H1 (cell line): Measurements from ENCODE around the gene REM2. TPM values are rescaled to one million over a fixed set of nuclear protein-coding genes. Genes with fewer than 3 reads are reported as not detected.
A peak's percentile ranks its signal among the peaks of the same experiment; 100 is the strongest.

ENCODE experiments used
- ATF2 ChIP-seq: IDR thresholded peaks from 2 replicates; pipeline ENCODE4 v1.6.1; 2012; ENCODE audit warnings: low read length, inconsistent platforms
- BACH1 ChIP-seq: IDR thresholded peaks from 2 replicates; pipeline ENCODE4 v1.6.1; 2012; ENCODE audit warnings: low read length, improper control_type of control experiment
- EP300 ChIP-seq, 2 experiments: IDR thresholded peaks; 1 replicate in 1 of 2; 2 replicates in 1 of 2; pipeline ENCODE4 v1.6.1; 2011 to 2012; ENCODE audit warnings: low read depth in 2 of 2, low read length in 2 of 2, mild to moderate bottlenecking in 2 of 2, borderline replicate concordance in 1 of 2, inconsistent platforms in 1 of 2, moderate library complexity in 1 of 2
- JUN ChIP-seq: IDR thresholded peaks from 2 replicates; pipeline ENCODE4 v1.6.1; 2011; ENCODE audit warnings: low read depth, mild to moderate bottlenecking, improper control_type of control experiment, low read length
- JUND ChIP-seq: IDR thresholded peaks from 2 replicates; pipeline ENCODE4 v1.6.1; 2011; ENCODE audit warnings: mild to moderate bottlenecking, improper control_type of control experiment, low read length
- KDM1A ChIP-seq: fragments of 200-600, 300-600 bp; sonication (generic); IDR thresholded peaks from 2 replicates; pipeline ENCODE4 v1.7.1; 2016; ENCODE audit warnings: mild to moderate bottlenecking, low read length, borderline replicate concordance
- KDM5A ChIP-seq: fragments of 200-600 bp; IDR thresholded peaks from 2 replicates; pipeline ENCODE4 v1.7.1; 2012; ENCODE audit warnings: mild to moderate bottlenecking, low read length, inconsistent platforms, mixed read lengths
- NRF1 ChIP-seq: IDR thresholded peaks from 2 replicates; pipeline ENCODE4 v1.6.1; 2011; ENCODE audit warnings: mild to moderate bottlenecking, low read depth, low read length, improper control_type of control experiment
- PHF8 ChIP-seq: fragments of 200-600 bp; sonication (generic); conservative IDR thresholded peaks from 2 replicates; pipeline ENCODE4 v1.7.1; 2012; ENCODE audit warnings: low read depth, mild to moderate bottlenecking, inconsistent platforms, low read length, moderate library complexity
- POLR2A ChIP-seq, 2 experiments: IDR thresholded peaks; 1 replicate in 1 of 2; 2 replicates in 1 of 2; pipeline ENCODE4 v1.6.1; 2011; ENCODE audit warnings: low read depth in 2 of 2, low read length in 2 of 2, mild to moderate bottlenecking in 2 of 2; ENCODE audit errors: control extremely low read depth in 1 of 2
- POLR2AphosphoS5 ChIP-seq: IDR thresholded peaks from 2 replicates; pipeline ENCODE4 v1.6.1; 2011; ENCODE audit warnings: low read depth, low read length
- POU5F1 ChIP-seq: IDR thresholded peaks from 2 replicates; pipeline ENCODE4 v1.6.1; 2011; ENCODE audit warnings: low read depth, mild to moderate bottlenecking, low read length, moderate library complexity
- RAD21 ChIP-seq, 2 experiments: IDR thresholded peaks in 1 of 2; conservative IDR thresholded peaks in 1 of 2; 2 replicates each; pipeline ENCODE4 v1.6.1; 2011; ENCODE audit warnings: low read depth in 2 of 2, low read length in 2 of 2, improper control_type of control experiment in 1 of 2, inconsistent platforms in 1 of 2, mild to moderate bottlenecking in 1 of 2, moderate library complexity in 1 of 2
- RBBP5 ChIP-seq: IDR thresholded peaks from 2 replicates; pipeline ENCODE4 v1.7.1; 2012; ENCODE audit warnings: low read depth, mild to moderate bottlenecking, inconsistent platforms, low read length, moderate library complexity, borderline replicate concordance
- TBP ChIP-seq: IDR thresholded peaks from 2 replicates; pipeline ENCODE4 v1.6.1; 2011; ENCODE audit warnings: low read depth, low read length, improper control_type of control experiment
- YY1 ChIP-seq: IDR thresholded peaks from 2 replicates; pipeline ENCODE4 v1.6.1; 2011; ENCODE audit warnings: low read depth, mild to moderate bottlenecking, low read length
- polyA plus RNA-seq, 7 experiments: library from polyadenylated mRNA; depleted of rRNA in 3 of 7; stranded (reverse) in 5 of 7; unstranded in 2 of 7; fragments of >200 nt in 5 of 7; fragments of 200-250 nt in 2 of 7; gene quantifications; 1 replicate in 5 of 7; 2 replicates in 1 of 7; 4 replicates in 1 of 7; pipeline versions ENCODE4 v1.2.1 to v1.2.3, GENCODE V29; 2011 to 2013; ENCODE audit warnings: missing spikeins in 2 of 7, mixed read lengths in 2 of 7
- total RNA-seq: library from RNA; stranded (reverse); fragmentation: NEBNext Ultra II Directional; extraction: Animal tissue kit (Norgen Biotek cat#: 25700); gene quantifications from 2 replicates; pipeline ENCODE4 v1.2.1, GENCODE V29; 2021
- TF ChIP-seq, protein P1 (sequence below): IDR thresholded peaks from 2 replicates; pipeline ENCODE4 v1.6.1; 2012; ENCODE audit warnings: inconsistent platforms
- TF ChIP-seq, protein P2 (sequence below): IDR thresholded peaks from 2 replicates; pipeline ENCODE4 v1.6.1; 2012; ENCODE audit warnings: inconsistent platforms

Gene REM2
- total and polyA plus RNA-seq, 2 of the 8 experiments (the other 6 are each of a cell fraction or from before 2014, with no cell fraction given), result 1.00 to 1.1 TPM

DNA sequence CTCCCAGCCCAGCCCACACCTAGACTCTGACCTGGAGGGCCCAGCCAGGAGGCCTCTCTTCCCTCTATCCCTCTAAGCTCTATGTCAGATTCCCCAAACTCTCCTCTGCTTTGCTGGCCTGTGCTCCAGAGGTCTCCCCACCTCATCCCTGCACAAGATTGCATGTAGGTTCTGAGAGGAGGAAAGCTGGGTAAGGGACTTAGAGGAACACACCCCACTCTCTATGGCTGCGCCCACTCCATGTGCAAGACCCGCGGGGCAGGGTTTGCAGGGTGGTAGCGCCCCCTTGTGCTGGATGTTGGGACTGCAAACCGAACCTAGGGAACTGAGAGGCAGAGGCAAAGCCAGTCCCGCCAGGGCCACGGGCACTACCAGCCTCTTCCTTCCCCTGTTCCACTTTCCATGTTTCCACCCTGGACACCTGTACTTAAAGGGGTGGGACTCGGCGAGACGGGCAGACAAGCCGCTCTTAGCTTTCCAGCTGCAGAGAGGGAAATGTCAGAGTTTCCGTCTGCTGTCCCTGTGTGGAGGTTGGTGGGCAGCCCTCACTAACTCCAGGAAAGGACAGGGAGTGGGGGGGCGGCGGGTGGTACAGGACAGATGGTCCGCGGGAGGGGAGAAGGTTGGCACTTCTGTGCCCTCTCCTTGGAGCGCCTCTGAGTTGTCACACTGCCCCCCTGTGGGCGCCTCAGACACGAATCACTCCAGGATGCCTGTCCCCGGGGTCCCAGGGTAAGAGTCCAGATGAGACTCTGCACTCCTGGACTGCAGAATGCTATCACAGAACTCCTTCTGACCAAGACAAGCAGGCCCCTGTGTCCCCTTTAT is 29.9 kb upstream of the REM2 start (continued):
- TF ChIP-seq ATF2, result peak; percentile 45; the same call in 1 of the 2 replicates
- peak; percentile 74 for TF ChIP-seq YY1
- peak; percentile 94 to 96 for TF ChIP-seq RAD21 (IDR thresholded peaks at IDR 0.05 in 1 of 2, conservative IDR thresholded peaks at IDR 0.05 in 1 of 2; ENCODE audit: low read depth in 2 of 2, low read length in 2 of 2)
- TF ChIP-seq NRF1, result no peak
- TF ChIP-seq EP300 (IDR thresholded peaks at IDR 0.05; ENCODE audit: borderline replicate concordance in 1 of 2, low read depth in 2 of 2, low read length in 2 of 2), result no peak
- peak; percentile 54; the same call in 1 of the 2 replicates for TF ChIP-seq POLR2AphosphoS5
- no peak for TF ChIP-seq PHF8
- TF ChIP-seq KDM5A, result no peak; the same call in 1 of the 2 replicates
- TF ChIP-seq TBP, result peak; percentile 58; the same call in 1 of the 2 replicates
- TF ChIP-seq KDM1A, result no peak
- TF ChIP-seq JUN, result no peak
- peak; percentile 53; the same call in 1 of the 2 replicates for TF ChIP-seq JUND
- peak; percentile 67; the same call in 1 of the 2 replicates for TF ChIP-seq RBBP5
- TF ChIP-seq, protein P1, sequence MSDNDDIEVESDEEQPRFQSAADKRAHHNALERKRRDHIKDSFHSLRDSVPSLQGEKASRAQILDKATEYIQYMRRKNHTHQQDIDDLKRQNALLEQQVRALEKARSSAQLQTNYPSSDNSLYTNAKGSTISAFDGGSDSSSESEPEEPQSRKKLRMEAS, result peak; percentile 83
- peak; percentile 65 for TF ChIP-seq BACH1
- TF ChIP-seq, protein P2, sequence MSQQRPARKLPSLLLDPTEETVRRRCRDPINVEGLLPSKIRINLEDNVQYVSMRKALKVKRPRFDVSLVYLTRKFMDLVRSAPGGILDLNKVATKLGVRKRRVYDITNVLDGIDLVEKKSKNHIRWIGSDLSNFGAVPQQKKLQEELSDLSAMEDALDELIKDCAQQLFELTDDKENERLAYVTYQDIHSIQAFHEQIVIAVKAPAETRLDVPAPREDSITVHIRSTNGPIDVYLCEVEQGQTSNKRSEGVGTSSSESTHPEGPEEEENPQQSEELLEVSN, result 0 out of 2 replicates have a peak, but pooled peaks have one; percentile 15
- no peak for TF ChIP-seq POU5F1
- TF ChIP-seq POLR2A (IDR thresholded peaks at IDR 0.05; ENCODE audit: control extremely low read depth in 1 of 2, low read depth in 2 of 2, low read length in 2 of 2), result no peak; a peak in 1 of 3 replicates
- TF ChIP-seq, all 59 proteins: peak for 16
